ENCODE results near the gene RAB34.

Gene RAB34

DNA sequence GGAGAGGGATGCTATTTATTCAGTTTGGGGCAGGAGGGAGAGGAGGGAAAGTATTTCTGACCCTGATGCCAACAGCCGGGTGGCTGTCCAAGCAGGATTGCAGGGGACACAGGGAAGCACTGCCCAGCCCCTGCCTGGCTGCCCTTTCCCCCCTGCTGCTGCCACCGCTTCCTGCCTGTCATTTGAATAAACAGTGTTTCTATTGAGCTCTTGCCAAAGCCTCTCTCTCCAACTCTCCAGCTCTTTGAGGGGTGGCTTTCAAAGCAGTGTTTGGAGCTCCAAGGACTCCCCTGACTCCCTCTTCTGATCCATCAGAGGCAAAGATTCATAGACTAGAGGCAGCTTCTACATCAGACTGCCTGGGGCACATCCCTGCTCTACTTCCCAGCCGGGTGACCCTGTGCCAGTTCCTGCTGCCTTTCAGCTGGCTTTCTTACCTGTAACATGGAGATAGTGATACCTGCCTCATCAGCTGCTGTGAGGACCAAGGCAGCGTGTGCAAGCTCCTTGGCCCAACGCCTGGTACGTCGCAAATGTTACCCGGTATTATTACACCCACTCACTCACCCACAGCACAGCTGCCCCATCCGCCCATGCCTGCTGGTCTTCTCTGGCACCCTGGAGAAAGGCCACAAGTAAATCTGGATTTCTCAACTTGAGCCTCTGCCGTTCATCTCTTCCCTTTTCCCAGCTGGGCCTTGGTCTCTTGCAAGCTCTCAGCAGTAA is 15.5 kb downstream of the RAB34 start:
- H3K27ac Mint-ChIP-seq = peak overlapping the region; percentile 39
- H3K9me3 Mint-ChIP-seq = no peaks in the 10 kb centered on the region
- no peak for ATAC-seq
- H3K4me1 Mint-ChIP-seq = peaks cover 7% of the 10 kb centered on the region
- no peaks in the 10 kb centered on the region for H3K27me3 Mint-ChIP-seq
- H3K4me3 Mint-ChIP-seq = no peak overlapping the region
- peaks cover 44% of the 10 kb centered on the region for H3K36me3 Mint-ChIP-seq (ENCODE audit: low read depth)
- no peak for DNase-seq

DNA sequence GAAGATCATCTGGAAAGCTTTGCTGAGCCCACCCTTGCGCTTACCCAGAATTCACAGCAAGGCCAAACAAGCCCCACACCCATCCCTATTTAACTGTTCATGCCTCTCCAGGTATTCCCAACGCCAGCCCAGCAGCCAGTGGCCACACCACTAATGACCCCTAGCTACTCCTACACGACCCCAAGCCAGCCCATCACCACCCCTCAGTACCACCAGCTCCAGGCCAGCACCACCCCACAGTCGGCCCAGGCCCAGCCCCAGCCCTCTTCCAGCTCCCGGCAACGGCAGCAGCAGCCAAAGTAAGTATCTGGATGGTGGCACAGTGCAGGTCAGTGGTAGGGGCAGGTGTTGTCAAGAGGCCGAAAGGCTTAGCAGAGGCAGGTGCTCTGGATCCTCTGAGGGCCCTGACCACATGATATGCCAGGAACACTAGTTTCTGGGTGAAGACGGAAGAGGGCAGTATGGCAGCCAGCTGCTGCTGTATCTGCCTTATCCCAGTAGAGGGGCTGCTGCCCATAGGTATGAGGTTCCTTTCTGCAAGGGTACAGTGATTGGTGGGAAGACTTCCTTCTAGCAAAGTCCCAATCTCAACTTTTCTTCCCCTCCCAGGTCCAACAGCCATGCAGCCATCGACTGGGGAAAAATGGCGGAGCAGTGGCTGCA is 16.7 kb downstream of the RAB34 start:
- DNase-seq (no peak), ATAC-seq (no peak)
- no peak overlapping the region for H3K27ac Mint-ChIP-seq
- peaks cover 7% of the 10 kb centered on the region for H3K4me1 Mint-ChIP-seq
- H3K27me3 Mint-ChIP-seq = no peaks in the 10 kb centered on the region
- no peak overlapping the region for H3K4me3 Mint-ChIP-seq
- no peaks in the 10 kb centered on the region for H3K9me3 Mint-ChIP-seq
- peaks cover 54% of the 10 kb centered on the region for H3K36me3 Mint-ChIP-seq (ENCODE audit: low read depth)

DNA sequence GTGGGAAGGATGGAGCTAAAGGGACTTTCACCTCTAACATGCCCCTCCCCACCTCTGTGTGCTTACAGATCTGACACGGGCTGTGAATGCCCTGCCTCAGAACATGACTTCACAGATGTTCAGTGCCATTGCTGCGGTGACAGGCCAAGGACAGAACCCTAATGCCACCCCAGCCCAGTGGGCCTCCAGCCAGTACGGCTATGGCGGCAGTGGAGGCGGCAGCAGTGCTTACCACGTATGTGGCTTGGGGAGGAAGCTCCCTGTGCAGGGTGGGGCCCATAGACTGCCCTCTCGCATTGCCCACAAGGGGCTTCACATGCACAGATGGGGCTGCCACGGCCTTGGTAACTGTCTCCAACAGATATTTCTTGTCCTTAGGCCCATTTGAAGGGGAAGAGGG is 17.4 kb downstream of the RAB34 start:
- H3K36me3 Mint-ChIP-seq (ENCODE audit: low read depth) = peaks cover 59% of the 10 kb centered on the region
- ATAC-seq (no peak), DNase-seq (no peak)
- no peak overlapping the region for H3K4me3 Mint-ChIP-seq
- H3K9me3 Mint-ChIP-seq = no peaks in the 10 kb centered on the region
- peaks cover 7% of the 10 kb centered on the region for H3K4me1 Mint-ChIP-seq
- no peaks in the 10 kb centered on the region for H3K27me3 Mint-ChIP-seq
- H3K27ac Mint-ChIP-seq = no peak overlapping the region

DNA sequence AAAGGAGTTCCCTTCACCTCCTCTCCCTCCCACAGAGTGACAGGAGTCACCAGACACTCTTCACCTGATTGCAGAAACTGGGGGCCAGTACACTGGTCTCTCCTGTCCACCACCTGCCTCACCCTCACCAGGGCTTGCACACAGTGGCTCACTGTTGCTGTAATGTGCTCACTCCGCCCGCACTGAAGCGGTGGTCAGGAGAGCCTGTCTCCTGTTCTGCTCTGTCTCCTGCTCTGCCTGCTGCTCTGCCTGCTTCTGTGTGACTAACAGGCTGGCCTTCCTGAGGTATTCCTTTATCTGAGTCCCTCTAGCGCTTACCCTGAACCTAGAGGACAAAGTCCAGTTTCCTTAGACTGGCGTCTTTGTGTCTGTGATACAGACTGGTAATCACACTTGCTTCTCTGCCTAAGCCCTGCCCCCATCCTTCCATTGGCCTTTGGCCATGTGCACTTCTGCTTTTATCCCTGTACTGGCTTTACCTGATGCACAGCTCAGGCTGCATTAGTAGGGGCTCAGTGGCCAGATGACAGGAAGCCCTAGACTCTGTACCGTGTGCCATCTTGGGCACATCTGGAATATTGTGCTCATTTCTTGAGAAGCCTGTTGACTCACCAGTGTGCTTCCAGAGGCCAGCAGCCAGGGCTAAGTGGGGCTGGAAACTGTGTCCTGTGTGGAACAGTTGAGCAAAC is 19.3 kb downstream of the RAB34 start:
- Mint-ChIP-seq H3K4me1 (peaks cover 7% of the 10 kb centered on the region), H3K9me3 (no peaks in the 10 kb centered on the region), H3K27ac (peak overlapping the region; percentile 49), H3K4me3 (no peak overlapping the region), H3K27me3 (no peaks in the 10 kb centered on the region), H3K36me3 (ENCODE audit: low read depth) (peaks cover 70% of the 10 kb centered on the region)
- ATAC-seq (peak; percentile 68), DNase-seq (no peak)

DNA sequence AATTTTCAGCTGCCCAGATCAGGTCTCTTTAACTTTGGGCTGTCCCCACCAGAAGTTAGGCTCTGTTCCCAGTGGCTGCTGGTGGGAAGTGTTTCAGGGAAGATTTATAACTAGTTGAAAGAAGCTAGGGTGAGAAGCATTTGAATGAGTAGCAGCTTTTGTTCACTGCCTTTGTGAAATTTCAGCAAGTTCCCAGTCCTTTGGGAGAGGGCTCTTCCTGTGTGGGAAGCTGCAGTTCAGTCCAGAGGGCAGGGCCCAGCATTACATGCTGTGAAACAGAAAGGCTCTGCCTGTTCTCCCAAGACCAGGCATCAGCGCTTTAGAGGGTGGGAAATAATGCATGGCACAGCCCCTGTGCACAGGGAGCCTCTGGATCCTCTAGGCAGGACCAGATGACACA is 23.8 kb downstream of the RAB34 start:
- Mint-ChIP-seq H3K36me3 (ENCODE audit: low read depth) (peaks cover 63% of the 10 kb centered on the region), H3K4me3 (no peak overlapping the region), H3K27ac (no peak overlapping the region), H3K9me3 (no peaks in the 10 kb centered on the region), H3K4me1 (peaks cover 7% of the 10 kb centered on the region), H3K27me3 (no peaks in the 10 kb centered on the region)
- no peak for ATAC-seq
- no peak for DNase-seq

DNA sequence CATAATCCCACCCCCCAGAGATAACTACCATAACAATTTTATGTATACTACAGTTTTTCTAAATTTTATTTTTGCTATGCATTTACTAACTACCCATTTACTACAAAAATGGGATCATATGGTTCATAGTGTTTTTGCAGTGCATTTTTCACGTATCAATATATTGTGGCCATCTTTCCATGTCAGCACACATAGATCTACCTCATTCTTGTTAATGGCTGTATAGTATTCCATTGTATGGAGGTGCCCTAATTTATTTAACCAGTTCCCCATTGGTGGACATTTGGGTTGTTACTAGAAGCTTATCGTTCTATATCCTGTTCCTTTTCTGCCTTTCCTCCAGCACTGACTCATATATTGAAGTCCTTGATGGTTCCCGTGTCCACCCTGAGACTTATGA is 28.7 kb downstream of the RAB34 start:
- Mint-ChIP-seq H3K9me3 (no peaks in the 10 kb centered on the region), H3K36me3 (ENCODE audit: low read depth) (peaks cover 67% of the 10 kb centered on the region), H3K4me1 (no peaks in the 10 kb centered on the region)

DNA sequence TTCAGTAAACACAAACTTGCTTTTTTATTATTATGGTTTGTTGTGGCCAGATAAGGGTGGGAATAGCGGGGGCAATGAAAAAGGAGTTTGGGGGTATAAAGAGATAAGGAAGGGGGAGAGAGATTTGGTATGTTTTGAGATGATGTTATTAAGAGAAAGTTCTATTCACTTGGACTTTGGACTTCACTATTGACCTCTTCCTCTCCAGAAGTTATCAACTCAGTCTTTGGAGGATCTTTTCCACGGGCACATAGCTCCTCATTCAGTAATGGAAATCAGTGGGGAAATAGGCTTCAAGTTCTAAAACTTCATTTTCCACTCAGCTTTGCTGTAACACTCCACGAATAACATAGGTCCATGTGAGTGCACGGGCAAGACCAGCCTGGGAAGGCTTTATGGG is 29.2 kb downstream of the RAB34 start:
- H3K4me1 Mint-ChIP-seq = no peaks in the 10 kb centered on the region
- no peaks in the 10 kb centered on the region for H3K9me3 Mint-ChIP-seq
- H3K27me3 Mint-ChIP-seq = no peaks in the 10 kb centered on the region
- DNase-seq (no peak), ATAC-seq (no peak)
- H3K4me3 Mint-ChIP-seq = no peak overlapping the region
- peaks cover 65% of the 10 kb centered on the region for H3K36me3 Mint-ChIP-seq (ENCODE audit: low read depth)
- H3K27ac Mint-ChIP-seq = no peak overlapping the region

More for the DNA sequence above, 28.7 kb downstream of the RAB34 start:
- H3K4me3 Mint-ChIP-seq = no peak overlapping the region
- DNase-seq (no peak), ATAC-seq (no peak)
- no peaks in the 10 kb centered on the region for H3K27me3 Mint-ChIP-seq
- no peak overlapping the region for H3K27ac Mint-ChIP-seq

DNA sequence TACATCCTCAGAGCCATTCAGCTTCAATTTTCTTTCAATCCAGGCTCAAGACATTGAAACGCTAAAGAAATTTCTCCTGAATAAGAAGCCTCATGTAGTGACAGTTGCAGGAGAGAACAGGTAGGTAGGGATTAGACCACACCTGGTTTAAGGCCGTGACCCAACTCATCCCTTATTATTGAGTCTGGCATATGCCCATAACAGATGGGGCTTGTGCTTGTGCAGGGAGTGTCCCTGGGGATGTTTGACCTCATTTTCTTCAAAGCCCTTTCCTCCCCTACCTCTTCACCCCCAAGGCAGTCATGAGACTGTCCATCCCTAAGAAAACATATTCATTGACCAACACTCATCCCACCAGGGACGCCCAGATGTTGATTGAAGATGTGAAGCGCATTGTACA is 31.4 kb downstream of the RAB34 start:
- Mint-ChIP-seq H3K27ac (no peak overlapping the region), H3K4me1 (no peaks in the 10 kb centered on the region), H3K36me3 (ENCODE audit: low read depth) (peaks cover 70% of the 10 kb centered on the region), H3K4me3 (no peak overlapping the region), H3K27me3 (no peaks in the 10 kb centered on the region), H3K9me3 (no peaks in the 10 kb centered on the region)
- no peak for ATAC-seq
- no peak for DNase-seq

DNA sequence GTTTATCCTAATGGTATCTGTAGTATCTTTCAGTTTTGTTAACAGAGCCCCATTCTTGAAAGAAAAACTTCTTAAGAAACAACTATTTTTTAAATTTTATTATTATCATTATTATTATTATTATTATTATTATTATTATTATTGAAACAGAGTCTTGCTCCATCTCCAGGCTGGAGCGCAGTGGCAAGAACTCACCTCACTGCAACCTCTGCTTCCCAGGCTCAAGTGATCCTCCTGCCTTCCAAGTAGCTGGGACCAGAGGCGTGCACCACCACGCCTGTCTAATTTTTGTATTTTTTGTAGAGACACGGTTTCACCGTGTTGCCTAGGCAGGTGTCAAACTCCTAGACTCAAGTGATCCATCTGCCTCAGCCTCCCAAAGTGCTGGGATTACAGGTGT is 32.3 kb downstream of the RAB34 start:
- Mint-ChIP-seq H3K36me3 (ENCODE audit: low read depth) (peaks cover 76% of the 10 kb centered on the region), H3K9me3 (no peaks in the 10 kb centered on the region), H3K27ac (no peak overlapping the region), H3K27me3 (no peaks in the 10 kb centered on the region), H3K4me1 (no peaks in the 10 kb centered on the region), H3K4me3 (no peak overlapping the region)
- no peak for ATAC-seq
- no peak for DNase-seq

DNA sequence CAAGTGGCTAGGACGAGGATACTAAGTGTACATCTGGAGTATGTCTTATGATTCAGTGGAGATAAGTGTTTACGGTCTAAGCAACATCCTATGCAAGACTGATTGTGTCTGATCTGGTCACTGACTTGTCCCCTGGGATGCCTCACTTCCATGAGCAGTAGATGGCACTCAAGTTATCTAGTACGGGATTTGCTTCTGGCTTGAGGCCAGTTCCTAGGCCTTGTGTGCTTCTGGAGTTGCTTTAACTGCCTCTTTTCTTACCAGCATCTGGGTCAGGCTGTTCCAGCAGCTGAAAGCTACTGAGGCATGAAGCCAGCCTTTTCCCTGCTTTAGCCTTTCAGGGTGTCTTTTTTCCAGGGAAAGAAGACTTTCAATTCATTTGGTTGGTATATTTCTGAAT is 32.7 kb downstream of the RAB34 start:
- no peak for DNase-seq
- H3K27ac Mint-ChIP-seq = no peak overlapping the region
- peaks cover 75% of the 10 kb centered on the region for H3K36me3 Mint-ChIP-seq (ENCODE audit: low read depth)
- H3K4me1 Mint-ChIP-seq = no peaks in the 10 kb centered on the region
- H3K27me3 Mint-ChIP-seq = no peaks in the 10 kb centered on the region
- no peaks in the 10 kb centered on the region for H3K9me3 Mint-ChIP-seq
- no peak for ATAC-seq
- H3K4me3 Mint-ChIP-seq = no peak overlapping the region

DNA sequence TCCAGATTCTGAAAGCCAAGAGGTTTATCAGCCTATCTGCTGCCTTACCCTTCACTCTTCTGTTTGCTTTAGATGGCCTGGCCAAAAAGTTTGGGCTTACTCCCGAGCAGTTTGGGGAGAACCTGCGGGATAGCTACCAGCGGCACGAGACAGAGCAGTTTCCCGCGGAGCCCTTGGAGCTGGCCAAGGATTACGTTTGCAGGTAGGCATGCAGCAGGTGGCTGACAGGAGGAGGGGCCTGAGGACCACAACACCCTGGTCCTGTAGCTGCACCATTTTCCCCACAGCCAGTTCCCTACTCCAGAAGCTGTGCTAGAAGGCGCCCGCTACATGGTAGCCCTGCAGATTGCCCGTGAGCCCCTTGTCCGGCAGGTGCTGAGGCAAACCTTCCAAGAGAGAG is 35.0 kb downstream of the RAB34 start:
- no peaks in the 10 kb centered on the region for H3K4me1 Mint-ChIP-seq
- no peaks in the 10 kb centered on the region for H3K9me3 Mint-ChIP-seq
- no peak for DNase-seq
- H3K27ac Mint-ChIP-seq = no peak overlapping the region
- peaks cover 66% of the 10 kb centered on the region for H3K36me3 Mint-ChIP-seq (ENCODE audit: low read depth)
- no peaks in the 10 kb centered on the region for H3K27me3 Mint-ChIP-seq
- no peak overlapping the region for H3K4me3 Mint-ChIP-seq
- ATAC-seq = no peak

DNA sequence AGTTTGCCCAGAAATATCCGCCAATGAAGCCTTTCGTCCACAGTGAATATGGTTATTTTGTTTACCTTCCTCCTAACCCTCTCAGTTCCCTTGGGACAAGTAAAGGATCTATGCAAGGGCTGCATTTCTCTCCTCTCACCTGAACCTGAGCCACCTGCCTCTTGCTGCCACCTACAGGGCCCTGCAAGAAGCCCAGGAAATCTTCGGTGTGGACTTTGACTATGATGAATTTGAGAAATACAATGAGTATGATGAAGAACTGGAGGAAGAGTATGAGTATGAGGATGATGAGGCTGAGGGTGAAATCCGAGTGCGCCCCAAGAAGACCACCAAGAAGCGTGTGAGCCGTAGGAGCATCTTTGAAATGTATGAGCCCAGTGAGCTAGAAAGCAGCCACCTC is 41.7 kb downstream of the RAB34 start:
- H3K9me3 Mint-ChIP-seq = no peaks in the 10 kb centered on the region
- no peaks in the 10 kb centered on the region for H3K27me3 Mint-ChIP-seq
- no peaks in the 10 kb centered on the region for H3K4me1 Mint-ChIP-seq
- DNase-seq (no peak), ATAC-seq (no peak)
- no peak overlapping the region for H3K4me3 Mint-ChIP-seq
- peaks cover 64% of the 10 kb centered on the region for H3K36me3 Mint-ChIP-seq (ENCODE audit: low read depth)
- H3K27ac Mint-ChIP-seq = no peak overlapping the region

DNA sequence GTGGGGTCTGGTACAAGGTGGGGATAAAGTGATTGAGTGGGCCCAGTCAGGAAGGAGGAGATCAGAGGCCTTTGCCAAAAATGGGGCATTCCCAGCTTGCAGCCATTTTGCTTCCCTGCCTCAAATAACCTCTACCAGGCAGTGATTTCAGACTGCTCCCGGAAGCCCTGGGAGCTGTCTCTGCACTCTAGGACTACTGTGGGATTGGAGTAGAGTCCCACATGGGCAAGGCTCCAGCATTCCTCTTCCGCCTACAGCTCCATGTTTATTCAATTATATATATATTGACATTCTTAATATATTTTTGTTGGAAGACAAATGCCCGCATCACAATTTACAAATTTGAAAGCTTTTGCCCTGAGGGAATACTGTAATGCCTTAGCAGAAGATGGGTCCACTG is 42.2 kb downstream of the RAB34 start:
- H3K4me3 Mint-ChIP-seq = no peak overlapping the region
- ATAC-seq (no peak), DNase-seq (no peak)
- no peak overlapping the region for H3K27ac Mint-ChIP-seq
- H3K27me3 Mint-ChIP-seq = no peaks in the 10 kb centered on the region
- peaks cover 63% of the 10 kb centered on the region for H3K36me3 Mint-ChIP-seq (ENCODE audit: low read depth)
- H3K9me3 Mint-ChIP-seq = no peaks in the 10 kb centered on the region
- no peaks in the 10 kb centered on the region for H3K4me1 Mint-ChIP-seq

DNA sequence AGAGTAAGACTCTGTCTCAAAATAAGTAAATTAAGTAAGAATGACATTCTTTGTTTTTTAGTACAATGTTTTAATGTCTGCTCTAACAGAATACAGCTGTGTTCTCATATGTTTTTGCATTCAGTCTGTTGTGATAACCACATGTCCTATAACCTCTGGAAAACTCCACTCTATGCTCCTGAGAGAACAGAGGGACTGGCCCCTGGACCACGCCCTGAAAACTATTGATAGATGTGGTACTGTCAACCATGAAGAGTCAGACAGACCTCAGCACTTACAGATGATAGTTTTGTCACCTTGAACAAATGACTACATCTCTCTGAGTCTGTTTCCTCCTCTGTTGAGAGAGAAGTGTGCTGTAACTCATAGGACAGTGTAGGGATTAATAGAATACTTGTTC is 47.8 kb downstream of the RAB34 start:
- Mint-ChIP-seq H3K9me3 (no peaks in the 10 kb centered on the region), H3K4me3 (no peak overlapping the region), H3K27ac (no peak overlapping the region), H3K36me3 (ENCODE audit: low read depth) (peaks cover 53% of the 10 kb centered on the region), H3K4me1 (peaks cover 9% of the 10 kb centered on the region), H3K27me3 (no peaks in the 10 kb centered on the region)
- DNase-seq (no peak), ATAC-seq (no peak)

DNA sequence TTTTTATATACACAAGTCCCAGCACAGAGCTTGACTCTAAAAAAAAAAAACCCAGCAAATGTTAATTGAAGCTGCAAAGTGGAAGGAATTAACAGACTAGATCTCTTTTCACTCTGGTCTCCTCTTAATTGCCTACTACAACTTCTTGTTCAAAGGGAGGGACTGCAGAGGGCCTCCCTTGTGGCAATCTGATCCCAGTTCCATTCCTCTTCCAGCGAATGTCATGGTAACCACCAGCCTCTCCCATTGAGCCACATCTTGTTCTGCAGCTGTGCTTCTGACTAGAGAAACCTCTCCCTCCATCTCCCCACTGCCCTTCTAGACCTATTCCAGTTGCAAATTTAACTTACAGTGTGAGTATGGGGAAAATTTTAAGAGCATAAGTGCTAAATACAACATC is 49.8 kb downstream of the RAB34 start:
- H3K9me3 Mint-ChIP-seq = no peaks in the 10 kb centered on the region
- H3K27ac Mint-ChIP-seq = no peak overlapping the region
- peaks cover 48% of the 10 kb centered on the region for H3K36me3 Mint-ChIP-seq (ENCODE audit: low read depth)

More for the DNA sequence above, 49.8 kb downstream of the RAB34 start:
- Mint-ChIP-seq H3K4me3 (no peak overlapping the region), H3K27me3 (no peaks in the 10 kb centered on the region), H3K4me1 (peaks cover 28% of the 10 kb centered on the region)
- ATAC-seq (no peak), DNase-seq (no peak)

Data from activated naive CD8-positive, alpha-beta T cell treated with anti-CD3 and anti-CD28 coated beads, Interleukin-2, amount 50 U/mL, for 24 hours (primary cell).